ENCODE measurements around the gene RAB31.

GRCh38 chr18:9749611-9750010 lies 41.5 kb downstream of the RAB31 start:
- TF ChIP-seq SPI1 (IDR thresholded peaks at IDR 0.05; ENCODE audit: low read depth, low read length) (no peak), POLR2A (IDR thresholded peaks at IDR 0.05; ENCODE audit: low read depth, low read length) (no peak), PAX5 (IDR thresholded peaks at IDR 0.05; ENCODE audit: insufficient read depth, low read length, severe bottlenecking) (no peak), POLR2AphosphoS5 (IDR thresholded peaks at IDR 0.05; ENCODE audit: low read depth, low read length) (no peak), TAF1 (IDR thresholded peaks at IDR 0.05; ENCODE audit: low read depth, low read length) (no peak)

All from GM12891 (cell line).